CD4-positive, alpha-beta T cell treated with Interleukin-4 for 1 hour (primary cell): Measurements from ENCODE around the gene LTK.

ENCODE experiments used
- DNase-seq, 2 donors: peaks; one replicate each; pipeline ENCODE4 v3.0.0-alpha.2; 2020 to 2022

The LTK gene

GRCh38 chr15:41523097-41523496, 9.5 kb upstream of the LTK start:
- no peak for DNase-seq

DNA sequence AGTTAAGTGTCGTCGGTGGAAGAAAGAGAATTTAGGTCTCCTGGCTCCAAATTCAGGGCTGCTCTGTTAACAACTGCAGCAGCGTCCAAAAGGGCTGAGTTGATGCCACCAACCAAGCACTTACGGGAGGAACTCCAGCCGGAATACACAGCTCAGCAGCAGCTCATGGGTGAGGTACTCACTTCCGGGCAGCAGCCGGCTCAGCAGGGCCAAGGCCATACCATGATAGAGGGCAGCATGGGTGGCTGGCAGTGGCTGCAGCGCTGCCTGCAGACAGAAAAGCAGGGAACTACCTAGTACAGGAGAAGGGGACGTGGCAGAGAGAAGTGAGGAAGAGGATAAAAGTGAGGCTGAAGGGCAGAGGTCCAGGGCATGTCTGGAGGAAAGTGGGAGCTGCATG, 8.0 kb upstream of the LTK start:
- DNase-seq: no peak

DNA sequence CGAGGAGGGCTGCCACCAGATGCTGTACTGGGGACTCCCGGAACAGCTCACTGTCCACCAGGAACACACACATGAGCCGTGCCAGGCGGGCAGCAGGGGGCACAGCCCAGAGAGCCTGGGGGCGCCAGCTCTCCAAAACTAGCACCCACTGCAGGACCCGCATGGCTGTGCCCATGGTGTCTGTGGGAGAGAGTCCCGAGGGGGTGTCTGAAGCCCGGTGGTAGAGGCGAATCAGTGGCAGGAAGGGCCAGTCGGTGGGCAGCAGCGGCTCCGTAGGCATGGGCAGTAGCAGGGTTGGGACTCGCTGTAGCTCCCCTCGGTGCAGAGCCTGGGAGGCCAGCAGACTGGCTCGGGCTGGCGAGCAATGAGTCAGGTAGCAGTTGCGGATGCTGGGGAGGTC, 7.0 kb upstream of the LTK start:
- no peak for DNase-seq

DNA sequence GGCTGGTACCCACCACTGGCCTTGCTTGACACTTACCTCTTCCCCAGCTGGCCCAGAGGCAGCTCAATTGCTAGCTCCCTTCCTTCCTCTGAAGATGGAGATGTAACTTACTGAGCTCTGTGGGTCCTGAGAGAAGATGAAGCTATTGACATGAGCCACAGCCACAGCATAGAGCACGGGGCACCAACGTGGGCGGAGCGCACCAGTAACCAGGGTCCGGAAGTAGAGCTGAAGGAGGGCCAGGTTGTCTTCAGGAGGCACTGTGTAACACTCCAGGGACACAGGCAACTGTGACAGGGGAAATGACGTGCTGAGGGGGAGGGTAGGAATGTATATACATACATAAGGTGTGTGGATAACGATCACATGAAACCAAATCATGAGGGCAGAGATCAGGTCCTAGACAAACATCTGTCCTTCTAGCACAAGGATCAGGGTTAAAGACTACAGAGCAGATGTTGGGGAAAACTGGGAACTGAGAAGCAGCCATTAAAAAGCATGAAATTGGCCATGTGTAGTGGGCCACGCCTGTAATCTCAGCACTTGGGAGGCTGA, 4.3 kb upstream of the LTK start:
- DNase-seq: no peak

- DNase-seq: peak; percentile 38 to 42
Measured at GRCh38 chr15:41512940-41513505, 604 bp downstream of the LTK start.

DNA sequence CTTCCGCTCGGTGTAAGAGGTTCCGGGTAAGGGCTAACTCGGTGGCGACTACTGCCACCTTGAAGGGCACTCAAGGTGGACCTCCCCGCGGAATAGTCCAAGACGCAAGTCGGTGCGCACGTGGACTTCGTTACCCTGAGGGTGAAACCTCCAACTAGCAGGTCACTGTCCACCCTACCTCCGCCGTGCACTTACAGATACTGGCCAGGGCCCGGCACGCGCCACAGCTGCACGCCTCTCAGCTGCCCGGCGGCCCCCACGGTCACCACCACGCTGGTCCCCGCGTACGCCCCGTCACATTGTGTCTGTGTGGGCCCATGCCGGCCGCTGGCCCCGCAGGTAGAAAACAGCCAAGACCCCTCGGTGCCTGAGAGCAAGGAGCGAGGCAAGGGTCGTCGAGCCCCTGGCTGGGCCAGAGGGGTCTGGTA, 1.1 kb downstream of the LTK start:
- no peak for DNase-seq

DNA sequence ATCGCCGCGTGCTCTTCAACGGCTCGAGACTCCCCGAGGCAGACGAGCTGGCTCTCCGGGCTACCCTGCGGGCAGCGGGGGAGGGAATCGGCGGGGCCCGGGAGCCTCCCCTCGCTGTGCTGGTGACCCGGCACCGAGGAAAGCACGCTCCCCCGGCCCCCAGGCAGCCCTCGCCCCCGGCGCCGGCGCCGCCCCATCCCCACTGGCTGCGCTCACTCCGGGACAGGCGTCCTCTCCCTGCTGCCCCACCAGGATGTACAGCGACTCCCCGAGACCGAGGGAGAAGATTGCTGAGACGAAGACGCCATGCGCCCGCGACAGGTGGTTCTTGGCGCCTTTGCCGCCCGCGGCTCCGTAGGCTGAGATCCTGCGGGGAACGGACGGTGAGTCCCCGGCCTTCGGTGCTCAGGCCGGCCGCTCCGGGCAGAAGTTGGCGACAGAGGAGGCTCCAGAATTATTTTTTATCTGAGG, 1.7 kb downstream of the LTK start:
- DNase-seq: peak in 1 of 2 donors; percentile 11

- DNase-seq: no peak
Measured at GRCh38 chr15:41511331-41511898, 2.2 kb downstream of the LTK start.

GRCh38 chr15:41510728-41511127, 2.9 kb downstream of the LTK start:
- DNase-seq: no peak

DNA sequence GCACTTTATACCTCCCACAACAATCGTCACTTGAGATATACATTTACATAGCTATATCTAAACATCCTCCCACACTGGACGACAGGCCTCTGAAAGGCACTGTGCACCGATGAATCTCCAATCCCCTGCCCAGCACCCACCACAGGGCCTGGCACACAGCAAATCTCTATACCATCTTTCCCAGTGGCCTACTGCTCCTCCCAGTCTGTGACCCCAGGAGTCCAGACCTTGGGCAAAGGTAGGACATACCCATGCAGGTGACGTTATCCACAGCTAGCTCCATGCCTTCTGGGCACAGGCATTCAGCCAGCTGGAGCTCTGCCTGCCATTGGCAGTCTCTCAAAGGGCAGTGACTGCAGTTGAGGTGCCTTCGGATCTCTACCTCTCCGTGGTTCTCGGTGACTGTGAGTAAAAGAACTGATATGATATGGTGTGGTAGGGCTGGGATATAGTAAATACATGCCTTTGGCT, 5.8 kb downstream of the LTK start:
- no peak for DNase-seq

- no peak for DNase-seq
Measured at GRCh38 chr15:41506796-41507341, 6.8 kb downstream of the LTK start.

GRCh38 chr15:41505776-41506175, 7.9 kb downstream of the LTK start:
- DNase-seq: no peak

DNA sequence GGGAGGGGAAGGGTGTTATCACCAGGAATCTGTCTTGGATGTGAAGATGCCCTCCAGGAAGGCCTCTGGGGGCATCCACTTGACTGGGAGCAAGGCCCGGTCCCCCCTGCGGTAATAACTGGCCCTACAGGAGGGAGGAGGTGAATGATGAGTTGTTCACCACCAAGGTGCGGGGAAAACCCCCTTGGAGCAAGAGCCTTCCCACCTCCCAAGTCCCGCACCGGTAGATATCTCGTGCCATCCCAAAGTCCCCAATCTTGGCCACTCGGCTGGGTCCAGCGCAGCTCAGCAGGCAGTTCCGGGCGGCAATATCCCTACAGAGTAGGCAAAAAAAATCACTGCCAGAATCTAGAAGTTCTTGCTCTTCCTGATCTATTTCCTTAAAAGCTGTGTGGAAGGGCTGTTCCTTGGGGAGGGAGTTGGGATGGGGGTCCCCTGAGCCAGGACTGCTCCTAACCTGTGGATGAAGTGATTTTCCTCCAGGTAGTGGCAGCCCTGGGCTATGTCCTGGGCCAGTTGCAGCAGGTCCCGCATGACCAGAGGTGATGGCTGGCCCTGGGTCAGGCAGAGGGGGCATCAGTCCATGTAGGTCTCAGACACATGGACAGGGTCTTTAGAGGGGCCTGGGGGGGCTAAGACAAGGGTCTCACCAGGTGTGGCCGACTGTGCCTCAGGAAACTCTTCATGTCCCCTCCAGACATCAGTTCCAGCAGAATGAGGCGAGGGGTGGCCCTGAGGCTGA, 8.7 kb downstream of the LTK start:
- DNase-seq: no peak

GRCh38 chr15:41503669-41504010, 10.0 kb downstream of the LTK start:
- no peak for DNase-seq

DNA sequence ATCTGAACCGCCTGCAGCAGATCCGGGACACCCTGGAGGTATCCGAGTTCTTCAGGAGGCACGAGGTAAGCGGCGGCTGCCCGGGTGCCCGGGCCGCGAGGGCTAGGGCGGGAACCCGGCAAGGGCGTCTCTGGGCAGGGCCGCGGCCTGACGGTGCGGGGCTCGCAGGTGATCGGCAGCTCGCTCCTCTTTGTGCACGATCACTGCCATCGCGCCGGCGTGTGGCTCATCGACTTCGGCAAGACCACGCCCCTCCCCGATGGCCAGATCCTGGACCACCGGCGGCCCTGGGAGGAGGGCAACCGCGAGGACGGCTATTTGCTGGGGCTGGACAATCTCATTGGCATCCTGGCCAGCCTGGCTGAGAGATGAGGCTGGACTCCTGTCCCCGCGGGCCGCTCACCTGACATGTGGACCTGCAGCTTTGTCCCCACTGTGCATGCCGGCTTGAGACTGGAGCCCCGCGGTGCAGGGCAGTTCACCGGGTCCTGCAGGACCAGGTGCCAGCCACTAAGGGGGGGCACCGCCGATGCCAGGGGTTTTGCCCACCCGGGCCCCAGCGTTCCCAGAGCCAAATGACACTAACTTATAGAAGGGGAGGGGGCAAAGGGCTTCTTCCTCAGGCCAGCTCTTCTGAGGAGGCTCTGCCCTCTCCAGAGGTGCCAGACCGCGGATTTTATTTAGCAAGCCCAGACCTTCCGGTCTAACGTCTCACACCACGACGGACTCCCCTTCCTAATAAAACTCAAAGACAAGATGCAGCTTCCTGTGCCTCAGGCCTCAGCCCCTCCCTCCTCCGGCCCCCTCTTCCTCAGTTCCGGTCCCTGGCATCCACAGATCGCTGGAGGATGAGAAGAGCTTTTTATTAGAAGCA, 10.6 kb downstream of the LTK start:
- DNase-seq: no peak

GRCh38 chr15:41501931-41502794, 11.5 kb downstream of the LTK start:
- DNase-seq: peak in 1 of 2 donors; percentile 35

DNA sequence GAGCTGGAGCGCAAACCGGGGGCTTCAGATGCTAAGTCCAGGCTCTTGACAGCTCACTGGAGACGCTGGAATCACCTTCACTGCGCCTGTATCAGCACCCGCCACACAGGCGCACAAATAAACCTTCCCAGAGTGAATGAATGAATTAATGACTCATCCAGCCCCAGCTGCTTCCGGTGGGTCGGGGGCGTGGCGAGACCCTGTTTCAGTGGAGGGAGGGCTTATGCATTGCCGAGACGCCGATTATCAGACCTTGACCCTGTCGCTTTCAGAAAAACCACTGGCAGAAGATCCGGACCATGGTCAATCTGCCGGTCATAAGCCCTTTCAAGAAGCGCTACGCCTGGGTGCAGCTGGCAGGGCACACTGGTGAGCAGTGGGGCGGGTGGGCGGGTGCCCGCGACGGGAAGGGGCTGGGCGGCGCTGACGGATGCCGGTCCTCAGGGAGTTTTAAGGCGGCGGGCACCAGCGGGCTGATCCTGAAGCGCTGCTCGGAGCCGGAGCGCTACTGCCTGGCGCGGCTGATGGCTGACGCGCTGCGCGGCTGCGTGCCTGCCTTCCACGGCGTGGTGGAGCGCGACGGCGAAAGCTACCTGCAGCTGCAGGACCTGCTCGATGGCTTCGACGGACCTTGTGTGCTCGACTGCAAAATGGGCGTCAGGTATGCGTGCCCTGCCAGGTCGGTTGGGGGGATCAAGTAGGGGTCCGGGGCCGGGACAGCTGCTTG, 12.3 kb downstream of the LTK start:
- peak in 1 of 2 donors; percentile 29 for DNase-seq

DNA sequence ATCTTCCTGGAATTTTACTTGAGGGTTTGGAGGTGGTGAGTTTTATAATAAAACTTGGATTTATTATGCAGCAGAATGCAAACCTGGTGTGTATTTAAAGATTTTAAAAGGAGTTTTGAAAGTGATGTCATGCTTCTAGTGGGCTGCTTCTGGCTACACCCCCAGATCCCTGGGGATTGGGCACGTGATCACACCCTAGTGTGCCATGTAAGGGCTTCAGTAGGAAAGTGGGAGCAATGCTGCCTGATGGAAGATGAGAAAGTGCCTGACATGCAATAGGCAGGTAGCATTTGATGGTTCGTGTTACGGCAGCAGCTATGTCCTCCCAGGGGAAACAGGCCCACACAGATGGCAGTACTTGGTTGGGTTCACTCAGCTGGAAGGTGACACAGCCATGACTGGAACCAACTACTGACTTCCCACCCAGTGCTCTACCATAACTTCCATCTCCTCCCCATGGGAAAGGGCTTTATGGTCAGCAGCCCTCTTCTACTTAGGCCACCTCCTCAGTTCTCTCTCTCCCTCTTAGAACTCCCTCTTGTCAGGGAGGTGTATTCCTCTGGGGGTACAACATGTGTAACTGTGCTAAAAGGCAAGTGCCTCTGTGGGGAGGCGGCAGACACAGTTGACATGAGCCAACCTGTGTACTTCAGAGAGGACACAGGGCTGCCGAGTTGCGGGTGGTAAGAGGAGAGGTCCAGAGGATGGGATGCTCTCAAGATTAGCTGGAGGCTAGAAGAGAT, 14.3 kb downstream of the LTK start:
- DNase-seq: no peak

- DNase-seq: no peak
Measured at GRCh38 chr15:41498657-41499056, 15.0 kb downstream of the LTK start.
